Cortex of kidney (tissue), 1 donor: ENCODE measurements around the gene TPRKB.
"Not testable (repeated sequence)": the region's sequence is repeated elsewhere in the genome, so short reads cannot be mapped to it uniquely, and the experiment has no call there.

Source experiments
- DNase-seq: peaks from one replicate; lab custom pipeline; 2025; lab: John Stamatoyannopoulos, UW

The TPRKB gene

DNA sequence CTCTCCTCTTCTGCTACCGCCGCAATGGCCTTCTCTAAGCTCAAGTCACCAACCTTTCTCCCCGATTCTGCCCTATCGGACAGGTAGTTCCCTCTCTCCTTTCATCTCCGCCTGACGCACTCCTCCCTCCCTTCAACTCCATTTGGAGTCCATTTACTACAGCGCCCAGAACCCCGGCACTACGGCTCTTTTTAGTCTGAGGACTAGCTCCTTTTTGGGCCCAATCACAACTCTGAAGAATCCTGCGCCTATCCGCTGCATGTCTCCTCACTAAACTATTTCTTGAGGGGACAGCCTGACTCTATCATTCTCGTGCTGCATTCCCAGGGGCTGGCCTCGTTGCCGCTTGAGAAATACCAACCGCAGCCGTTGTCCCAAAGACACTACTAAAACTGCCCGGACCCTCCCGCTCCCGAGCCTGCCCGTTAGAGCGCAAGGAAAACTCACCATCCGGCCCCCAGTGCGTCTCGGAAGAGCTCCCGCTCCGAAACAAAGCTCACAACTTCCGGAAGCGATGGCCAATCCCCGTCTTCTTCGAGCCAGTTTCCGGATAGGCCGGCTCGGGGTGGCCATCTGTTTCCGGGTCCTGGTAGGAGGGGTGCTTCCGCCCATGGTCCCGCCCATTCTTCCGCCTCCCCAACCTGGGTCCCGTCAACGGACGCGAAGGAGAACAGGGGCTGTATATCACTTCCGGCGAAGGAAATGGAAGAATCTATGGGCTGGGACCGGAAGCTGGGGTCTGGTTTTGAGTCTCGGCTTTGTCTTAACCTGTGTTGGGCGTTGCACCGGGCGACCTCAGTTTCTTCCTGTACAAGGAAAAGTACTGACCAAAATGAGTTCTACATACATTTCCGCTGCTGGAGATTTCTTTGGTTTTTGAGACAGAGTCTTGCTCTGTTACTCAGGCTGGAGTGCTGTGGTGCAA lies at the start of gene TPRKB:
TSS of gene TPRKB (minus strand) at position 491 of the 925 bp plus-strand sequence. CDS start 2,776 bp downstream, outside the sequence.
- DNase-seq: no peak

DNA sequence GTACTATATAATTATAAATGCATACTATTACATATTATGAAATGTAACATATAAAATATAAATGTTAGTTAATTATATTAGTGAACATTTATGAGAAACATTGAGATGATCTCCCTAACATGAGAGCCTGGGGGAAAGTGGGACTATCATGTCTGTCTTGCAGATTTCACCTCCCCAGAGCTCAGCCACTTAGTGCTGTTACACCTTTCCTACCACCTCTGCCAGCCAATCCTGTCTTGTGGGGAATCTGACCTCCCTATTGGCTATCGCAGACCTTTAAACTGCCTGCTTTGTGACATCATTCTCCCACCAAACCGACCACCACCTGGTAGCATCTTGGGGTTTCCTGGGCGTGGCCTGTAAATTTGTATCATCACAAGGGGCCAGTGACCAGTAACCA lies 46.7 kb upstream of the TPRKB start, which contains the start of gene C2orf78:
TSS of gene C2orf78 (plus strand) at position 301 of the 400 bp plus-strand sequence. CDS start 127 bp downstream, outside the sequence.
- not testable (repeated sequence) for DNase-seq

DNA sequence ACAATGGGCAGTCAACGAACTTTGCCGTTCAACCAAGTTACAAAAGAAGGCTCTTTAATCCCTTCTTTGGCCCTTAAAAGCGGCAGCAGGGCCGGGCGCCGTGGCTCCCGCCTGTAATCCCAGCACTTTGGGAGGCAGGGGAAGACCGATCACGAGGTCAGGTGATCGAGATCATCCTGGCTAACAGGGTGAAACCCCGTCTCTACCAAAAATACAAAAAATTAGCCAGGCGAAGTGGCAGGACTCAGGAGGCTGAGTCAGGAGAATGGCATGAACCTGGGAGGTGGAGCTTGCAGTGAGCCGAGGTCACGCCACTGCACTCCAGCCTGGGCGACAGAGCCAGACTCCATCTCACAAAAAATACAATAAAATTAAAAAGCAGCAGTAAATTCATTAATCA lies 46.3 kb upstream of the TPRKB start:
- DNase-seq: not testable (repeated sequence)

DNA sequence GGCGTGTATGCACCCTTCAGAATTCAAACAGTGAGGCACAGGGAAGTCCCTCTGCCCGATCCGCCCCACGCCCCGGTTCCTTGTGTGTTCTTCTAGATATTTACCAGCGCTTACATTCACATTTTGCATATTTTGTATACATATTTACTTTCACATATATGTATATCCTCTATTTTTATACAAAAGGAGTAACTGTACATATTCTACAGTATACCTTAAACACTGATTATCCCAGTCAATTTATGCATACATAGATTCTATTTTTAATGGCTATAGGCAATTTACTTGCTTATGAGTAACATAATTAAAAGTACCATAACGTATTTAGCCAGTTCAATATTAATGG lies 43.1 kb upstream of the TPRKB start:
- DNase-seq: no peak

DNA sequence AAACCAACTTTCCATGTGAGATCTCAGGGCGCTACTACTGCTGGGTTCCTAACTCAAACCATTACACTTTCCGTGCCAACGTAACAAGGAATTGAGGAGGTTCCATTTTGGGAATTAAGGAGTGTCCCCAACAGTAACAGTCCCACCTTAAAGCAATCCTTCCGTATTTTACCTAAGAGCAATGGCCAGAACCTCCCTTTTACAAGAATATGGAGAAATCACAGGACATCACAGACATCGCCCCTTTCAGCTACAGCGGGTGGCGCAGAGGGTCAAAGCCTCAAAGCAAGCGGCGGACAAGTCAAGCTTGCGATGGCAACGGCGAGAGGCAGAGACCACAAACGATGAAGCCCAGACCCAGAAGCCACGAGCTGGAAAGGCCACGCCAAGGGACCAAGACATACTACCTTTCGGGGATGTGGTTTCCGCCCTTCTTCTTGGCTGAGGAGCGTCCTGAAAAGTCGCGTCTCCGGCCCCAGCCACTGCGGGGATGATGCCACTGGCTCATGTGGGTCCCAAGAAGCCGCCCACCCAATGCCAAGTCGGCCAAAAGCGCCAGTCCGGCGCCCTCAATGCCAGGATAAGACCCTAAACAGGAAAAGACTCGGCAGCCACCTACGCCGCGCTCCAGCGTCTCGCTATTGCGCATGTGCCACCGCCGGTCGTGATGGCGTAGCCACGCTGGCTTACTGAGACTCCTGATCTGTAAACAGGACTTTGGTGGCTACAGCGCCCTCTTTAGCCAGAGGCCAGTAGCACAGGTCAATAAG lies 42.5 kb upstream of the TPRKB start, which contains the start of gene DUSP11:
TSS of gene DUSP11 (minus strand) at position 637 of the 770 bp plus-strand sequence. CDS start at position 508, 129 bp downstream.
- no peak for DNase-seq

DNA sequence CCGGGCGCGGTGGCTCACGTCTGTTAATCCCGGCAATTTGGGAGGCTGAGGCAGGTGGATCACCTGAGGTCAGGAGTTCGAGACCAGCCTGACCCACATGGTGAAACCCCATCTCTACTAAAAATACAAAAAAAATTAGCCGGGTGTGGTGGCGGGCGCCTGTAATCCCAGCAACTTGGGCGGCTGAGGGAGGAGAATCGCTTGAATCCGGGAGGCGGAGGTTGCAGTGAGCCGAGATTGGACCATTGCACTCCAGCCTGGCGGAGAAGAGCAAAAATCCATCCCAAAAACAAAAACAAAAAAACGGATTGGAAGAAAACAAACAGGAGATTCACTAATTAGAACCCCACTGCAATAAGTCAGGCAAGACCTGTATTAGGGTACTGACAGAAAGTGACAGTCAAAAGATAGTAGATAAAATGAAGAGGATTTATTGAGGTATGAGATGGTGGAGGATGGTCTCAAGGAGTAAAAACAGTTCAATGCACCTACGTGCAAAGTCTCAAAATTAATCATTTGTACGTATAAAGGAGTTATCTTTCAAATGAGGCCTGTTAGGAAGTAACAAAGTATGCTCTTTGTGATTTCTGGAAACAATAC lies 41.8 kb upstream of the TPRKB start:
- DNase-seq: not testable (repeated sequence)

DNA sequence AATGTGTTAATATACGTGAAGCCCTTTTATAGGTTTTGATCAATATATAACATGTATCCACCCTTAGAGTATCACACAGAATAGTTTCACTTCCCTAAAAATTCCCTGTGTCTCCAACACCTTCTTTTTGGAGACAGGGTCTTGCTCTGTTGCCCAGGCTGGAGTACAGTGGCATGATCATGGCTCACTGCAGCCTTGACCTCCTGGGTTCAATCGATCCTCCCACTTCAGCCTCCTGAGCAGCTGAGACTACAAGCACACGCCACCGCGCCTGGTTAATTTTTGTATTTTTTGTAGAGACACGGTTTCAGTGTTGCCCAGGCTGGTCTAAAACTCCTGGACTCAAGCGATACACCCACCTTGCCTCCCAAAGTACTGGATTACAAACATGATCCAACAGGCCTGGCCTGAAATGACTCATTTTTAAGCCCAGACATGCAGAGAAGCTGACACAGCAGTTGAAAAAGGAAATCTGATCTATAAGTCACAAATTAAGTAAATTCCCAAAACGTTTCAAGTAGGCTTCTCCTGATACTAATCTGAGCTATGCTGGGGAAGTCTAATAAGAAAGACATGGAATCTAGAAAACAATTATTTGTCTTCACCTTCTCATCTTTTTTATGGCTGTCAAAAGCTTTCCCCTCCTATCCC lies 39.8 kb upstream of the TPRKB start:
- no peak for DNase-seq

DNA sequence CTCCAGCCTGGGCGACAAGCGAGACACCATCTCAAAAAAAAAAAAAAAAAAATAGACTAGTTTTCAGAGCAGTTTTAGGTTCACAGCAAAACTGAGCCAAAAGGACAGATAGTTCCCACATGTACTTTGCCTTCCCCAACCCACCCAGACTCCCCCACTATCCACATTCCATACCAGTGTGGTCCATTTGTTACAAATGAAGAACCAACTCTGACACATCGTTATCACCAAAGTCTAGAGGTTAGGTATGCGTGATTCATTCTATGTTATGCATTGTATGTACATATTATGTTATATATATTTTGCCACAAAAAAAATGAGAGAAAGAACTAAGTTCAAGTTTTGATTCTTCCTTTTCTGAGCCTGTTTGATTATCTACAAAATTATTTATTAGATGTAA lies 39.2 kb upstream of the TPRKB start:
- no peak for DNase-seq

DNA sequence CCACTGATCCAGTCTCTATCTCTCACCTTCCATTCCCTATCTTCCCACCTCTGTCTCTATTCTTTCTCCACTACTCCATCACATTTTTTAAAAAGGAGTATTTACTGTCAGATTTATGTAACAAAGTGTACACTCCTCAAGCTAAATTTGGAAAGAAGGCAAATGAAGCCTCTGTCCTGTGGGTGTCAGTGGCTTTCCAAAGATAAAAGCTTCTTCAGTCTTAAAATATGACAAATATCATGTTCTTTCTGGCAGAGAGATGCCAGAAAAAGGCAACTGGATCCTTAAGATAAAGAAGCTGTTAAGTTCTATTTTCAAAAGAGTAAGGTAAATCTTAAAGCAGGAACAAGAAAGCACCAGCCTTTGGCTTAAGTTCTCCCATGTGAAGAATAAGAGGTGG lies 35.7 kb upstream of the TPRKB start:
- no peak for DNase-seq

DNA sequence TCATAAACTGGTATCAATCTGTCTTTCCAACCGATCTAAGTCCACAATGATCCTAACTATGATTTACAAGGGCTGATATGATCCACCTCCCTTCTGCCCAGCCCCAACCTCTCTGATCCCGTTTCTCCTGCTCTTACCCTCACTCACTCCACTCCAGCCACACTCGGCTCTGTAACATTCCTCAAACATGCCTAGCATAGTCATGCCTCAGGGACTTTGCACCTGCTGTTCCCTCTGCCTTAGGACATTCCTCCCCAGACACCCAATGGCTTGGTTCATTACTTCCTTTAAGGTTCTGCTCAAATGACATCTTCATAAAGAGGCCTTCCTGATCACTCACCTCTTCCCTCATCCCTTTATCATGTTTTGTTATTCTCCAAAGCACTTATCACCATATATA lies 33.6 kb upstream of the TPRKB start:
- DNase-seq: no peak

DNA sequence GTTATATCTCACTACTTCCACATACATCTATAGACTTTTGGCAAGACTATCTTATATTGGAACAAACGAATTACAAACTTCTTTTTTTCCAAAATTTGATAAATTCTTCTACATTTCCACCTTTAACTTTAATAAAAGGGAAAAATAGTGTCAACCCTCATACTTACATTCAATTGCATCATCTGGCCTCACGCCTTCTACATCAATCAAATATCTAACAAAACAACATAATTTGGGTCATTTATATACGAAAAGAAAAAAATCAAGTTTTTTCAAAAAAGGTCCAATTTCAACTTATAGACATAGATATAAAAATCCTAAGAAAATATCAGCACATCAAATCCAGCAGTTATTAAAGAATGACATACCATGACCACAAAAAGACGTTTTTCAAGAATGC lies 29.8 kb upstream of the TPRKB start:
- DNase-seq: no peak

DNA sequence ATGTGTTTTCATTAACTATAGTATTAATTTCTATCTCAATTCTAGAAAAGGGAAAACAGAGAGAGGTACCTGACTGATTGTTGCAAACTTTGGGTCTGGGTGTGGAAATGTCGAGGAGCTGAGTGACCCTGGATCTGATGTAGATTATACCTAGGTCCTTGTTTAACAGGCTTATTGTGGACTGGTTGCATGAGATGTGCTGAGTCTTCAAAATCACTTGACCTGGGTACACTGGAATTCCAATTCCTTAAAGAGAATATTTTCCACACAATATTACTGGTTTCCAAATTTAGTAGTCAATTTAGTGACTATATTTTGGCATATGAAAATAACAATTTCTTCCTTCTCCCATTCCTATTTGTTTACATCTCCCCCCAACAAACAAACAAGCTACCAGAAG lies 29.2 kb upstream of the TPRKB start:
- DNase-seq: no peak

DNA sequence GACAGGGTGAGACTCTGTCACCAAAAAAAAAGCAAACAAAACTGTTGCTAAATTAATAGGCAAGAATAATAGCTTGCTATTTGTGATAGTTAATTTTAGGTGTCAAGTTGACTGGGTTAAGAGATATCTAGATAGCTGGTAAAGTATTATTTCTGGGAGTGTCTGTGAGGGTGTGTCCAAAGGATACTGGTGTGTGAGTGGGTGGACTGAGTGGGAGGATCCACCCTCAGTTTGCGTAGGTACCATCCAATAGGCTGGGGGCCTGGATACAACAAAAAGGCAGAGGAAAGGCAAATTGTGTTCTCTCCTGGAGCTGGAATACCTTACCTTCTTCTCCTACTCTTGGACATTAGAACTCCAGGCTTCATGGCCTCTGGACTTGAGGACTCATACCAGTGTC lies 27.8 kb upstream of the TPRKB start:
- DNase-seq: no peak

DNA sequence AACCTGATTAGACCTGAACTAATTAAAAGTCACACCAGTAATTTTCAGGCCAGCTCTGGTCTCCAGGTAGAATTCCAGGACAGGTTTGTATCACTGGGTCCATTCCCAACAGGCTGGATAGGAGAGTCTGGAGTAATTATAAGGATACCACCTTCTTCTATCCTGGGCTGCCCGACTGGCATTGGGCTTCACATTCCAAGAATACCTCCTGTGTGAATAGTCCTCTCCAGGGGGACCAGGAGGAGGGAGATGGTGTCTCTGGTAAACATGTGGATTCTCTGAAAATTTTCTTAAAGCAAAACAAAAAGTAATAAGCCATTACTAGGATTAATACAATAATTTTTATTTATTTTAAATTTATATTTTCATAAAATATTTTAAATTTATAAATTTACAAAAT lies 25.4 kb upstream of the TPRKB start:
- DNase-seq: no peak

DNA sequence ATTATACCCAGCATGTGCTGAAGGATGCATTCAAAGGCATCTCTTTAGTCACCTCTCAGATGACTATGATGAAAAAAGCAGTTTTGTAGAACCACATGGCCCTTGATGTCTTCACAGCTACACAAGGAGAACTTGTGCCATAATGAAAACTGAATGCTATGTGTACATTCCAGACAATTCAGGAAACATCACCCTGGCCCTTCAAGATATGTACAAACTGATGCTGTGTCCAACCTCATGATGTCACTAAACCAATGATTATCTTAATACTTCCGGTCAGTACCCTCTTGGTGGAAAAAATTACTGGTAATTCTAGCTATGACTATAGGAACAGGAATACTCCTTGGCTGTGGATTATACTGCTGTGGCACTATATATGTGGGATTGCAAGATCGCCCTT lies 22.8 kb upstream of the TPRKB start:
- DNase-seq: no peak

DNA sequence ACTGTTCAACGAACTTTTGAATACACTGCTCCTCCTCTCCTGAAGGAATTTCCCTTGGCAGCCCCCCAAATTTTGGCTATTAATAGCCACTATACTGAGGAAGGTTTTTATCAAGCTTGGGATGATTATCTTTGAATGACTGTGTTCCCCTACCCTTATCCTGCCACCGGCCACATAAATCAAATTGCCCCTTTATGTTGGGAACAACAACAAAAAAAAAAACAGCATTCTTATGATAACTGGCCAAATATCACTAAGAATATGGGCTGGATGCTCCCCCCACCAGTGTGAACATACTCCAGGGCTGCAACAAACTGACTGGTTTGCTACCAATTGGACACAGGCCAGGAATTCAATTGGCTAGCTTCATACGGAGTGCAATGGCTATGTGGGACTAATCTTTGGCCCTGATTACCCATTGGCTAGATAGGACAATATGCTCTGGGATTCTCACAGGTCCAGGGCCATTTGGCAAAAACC lies 22.2 kb upstream of the TPRKB start:
- DNase-seq: no peak

DNA sequence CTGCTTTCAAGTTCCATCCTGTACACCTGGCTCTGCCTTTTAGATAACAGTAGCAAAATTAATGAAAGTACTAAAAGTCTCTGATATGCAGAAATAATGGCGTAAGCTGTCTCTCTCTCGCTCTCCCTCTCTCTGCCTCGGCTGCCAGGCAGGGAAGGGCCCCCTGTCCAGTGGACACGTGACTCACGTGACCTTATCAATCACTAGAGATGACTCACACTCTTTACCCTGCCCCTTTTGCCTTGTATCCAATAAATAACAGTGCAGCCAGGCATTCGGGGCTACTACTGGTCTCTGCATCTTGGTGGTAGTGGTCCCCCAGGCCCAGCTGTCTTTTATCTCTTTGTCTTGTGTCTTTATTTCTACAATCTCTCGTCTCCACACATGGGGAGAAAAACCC lies 17.2 kb upstream of the TPRKB start:
- not testable (repeated sequence) for DNase-seq

DNA sequence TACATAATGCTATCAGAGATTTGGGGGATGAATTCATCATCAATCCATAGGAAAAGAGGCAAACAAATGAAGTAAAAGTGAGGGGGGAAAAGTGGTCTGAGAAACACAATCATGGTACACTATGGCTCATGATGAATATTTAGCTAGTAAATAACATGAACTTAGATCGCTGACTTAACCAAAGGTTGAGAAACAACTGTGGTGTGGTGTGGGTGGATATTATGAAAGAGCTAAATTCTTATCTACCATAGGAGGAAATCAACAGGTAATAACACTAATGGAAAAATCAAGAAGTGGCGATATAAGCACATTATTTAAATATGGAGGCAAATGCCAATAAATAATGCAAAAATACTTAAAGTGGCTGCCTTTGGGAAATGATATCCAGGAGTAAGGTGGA lies 12.2 kb upstream of the TPRKB start:
- no peak for DNase-seq

DNA sequence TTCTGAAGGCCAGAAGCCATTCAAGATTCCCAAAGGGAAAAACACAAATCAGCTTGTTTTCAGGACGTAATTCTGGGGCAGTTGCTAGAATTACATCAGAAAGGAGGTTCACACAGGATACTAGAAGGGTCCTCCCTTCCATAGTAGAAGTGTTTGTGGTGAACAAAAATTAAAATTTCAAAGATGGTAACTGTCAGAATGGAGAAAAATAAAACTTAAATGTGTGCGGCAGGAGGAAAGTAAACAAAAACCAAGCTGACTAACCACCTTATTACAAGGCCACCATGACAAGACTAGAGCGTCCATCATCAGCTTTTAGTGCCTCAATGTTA lies 9.7 kb upstream of the TPRKB start:
- DNase-seq: no peak

DNA sequence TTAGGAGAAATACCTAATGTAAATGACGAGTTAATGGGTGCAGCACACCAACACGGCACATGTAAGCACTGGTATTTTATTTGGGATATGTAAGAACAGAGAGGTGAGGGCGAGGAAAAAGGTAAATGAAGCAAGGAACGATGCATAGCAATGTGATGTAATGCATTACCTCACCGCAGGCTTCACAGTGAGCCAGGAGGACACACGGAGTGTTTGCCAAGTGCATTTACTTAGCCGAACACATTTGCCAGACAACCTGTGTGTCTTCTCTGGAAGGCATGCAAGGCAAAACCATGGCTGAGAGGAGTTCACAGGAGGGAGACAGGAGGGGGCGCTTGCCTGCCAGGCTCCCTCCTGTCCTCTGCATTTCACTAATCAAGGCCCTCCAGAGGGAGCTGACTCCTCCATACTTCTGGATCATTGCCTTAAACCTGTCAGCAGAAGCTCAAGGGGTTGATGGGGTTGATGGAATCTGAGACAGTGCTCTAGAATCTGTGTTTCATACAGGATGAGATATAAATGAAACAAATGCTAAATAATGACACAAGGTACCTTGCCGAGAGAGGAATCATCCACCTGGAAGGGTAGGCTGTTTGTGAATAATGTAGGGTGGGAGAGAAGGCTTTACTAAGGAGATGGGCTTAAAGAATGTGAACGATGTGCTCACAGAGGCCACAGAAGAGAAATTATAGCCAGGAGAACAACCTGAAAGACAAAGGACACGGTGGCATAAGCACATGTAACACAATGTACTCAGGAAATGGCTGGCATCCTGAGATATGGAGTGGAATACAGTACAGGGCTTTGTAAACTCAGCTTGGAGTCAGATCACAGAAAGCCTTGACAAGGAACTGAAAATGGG lies 9.1 kb upstream of the TPRKB start:
- DNase-seq: no peak

DNA sequence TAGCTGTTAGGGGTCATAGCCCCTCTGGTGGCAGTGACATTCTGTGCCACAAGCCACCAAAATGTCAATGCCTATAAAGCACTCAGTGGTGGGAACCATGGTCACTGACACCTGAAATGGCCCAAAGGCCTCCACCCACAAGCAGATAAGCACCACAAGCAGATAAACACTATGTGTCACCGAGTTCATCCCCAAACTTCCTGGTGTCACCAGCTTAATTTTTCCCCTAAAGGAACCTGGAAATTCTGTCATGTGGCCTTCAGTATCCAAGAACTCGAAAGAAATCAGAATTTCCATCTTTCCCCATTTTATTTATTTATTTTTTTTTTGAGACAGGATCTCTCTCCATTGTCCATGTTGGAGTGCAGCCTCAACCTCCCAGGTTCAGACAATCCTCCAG lies 3.6 kb upstream of the TPRKB start:
- no peak for DNase-seq
